ENCODE results near the gene PTPA.
"Not testable (repeated sequence)": the region's sequence is repeated elsewhere in the genome, so short reads cannot be mapped to it uniquely, and the experiment has no call there.

Gene PTPA

DNA sequence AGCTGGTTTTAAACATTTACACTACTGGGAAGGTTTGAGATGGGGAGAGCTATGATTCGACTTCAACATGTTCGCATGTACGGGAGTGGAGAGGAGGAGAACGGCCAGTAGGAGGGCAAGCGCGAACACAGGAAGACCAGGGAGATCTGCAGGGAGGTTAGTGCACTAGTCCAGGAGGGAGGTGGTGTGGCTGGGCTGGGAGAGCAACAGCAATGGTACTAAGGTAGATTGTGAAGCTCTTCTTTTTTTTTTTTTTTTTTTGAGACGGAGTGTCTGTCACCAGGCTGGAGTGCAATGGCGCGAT, 50.3 kb downstream of the PTPA start:
- DNase-seq: no peak

DNA sequence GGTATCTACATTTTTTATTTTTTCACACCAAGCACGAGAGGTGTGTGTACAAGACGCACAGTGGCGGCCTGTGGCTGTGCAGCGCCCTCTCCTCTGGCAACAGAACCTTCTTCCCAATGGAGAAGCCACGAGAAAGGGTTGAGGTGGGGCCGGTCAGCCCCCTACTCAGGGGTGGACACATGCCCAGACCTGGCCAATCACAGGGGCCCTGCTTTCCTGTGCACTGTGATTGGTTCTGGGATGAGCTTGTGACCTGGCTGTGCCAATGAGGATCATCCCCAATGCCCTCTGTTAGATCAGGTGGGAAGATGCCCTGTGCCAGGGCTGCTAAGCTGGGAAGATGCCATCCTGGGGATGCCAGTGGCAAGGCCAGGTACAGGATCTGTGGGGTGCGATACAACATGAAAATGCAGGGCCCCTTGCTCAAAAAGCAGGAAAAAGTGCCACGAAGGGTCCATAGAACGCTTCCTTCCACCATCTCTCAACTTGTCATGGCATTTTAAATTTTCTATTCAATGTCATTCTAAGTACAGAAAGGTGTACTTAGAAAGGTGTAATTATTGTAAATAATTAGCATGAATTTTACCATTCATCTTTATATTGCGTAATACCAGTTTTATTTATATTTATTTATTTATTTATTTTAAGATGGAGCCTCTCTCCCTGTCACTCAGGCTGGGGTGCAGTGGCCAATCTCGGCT, 51.4 kb downstream of the PTPA start:
- DNase-seq: no peak

GRCh38 chr9:129163198-129163670, 52.0 kb downstream of the PTPA start:
- DNase-seq: not testable (repeated sequence)

- DNase-seq: no peak
Observed at GRCh38 chr9:129163753-129164152, 52.5 kb downstream of the PTPA start.

DNA sequence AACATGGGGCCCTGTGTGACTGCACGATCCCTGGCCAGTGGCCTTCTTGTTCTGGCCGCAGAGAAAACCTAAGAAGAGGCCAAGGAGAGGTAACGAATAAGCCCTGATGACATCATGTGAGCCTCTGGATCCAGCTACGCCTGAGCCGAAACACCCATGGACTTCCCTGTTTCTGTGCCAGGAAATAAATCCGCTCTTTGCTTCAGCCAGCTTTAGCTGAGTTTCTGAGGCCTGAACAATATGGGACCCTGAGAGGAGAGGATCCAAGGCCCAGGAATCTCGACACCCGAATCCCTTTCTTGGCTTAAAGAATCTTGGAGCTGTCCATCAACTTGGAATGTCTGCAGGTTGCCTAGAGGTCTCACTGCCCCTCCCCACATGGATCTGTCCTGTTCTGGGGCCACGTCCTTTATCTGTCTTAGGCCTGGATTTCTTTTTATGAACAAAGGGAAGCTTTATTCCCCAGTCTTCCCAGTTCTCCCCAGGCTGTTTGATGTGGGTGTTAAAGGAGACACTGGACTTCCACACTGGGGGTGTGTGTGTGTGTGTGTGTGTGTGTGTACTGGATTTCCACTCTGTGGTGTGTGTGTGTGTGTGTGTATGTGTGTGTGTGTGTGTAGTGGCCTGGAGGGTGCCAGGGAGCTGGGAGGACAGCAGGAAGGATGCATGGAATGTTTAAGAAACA, 53.2 kb downstream of the PTPA start:
- DNase-seq: no peak

GRCh38 chr9:129165198-129165597, 54.0 kb downstream of the PTPA start:
- DNase-seq: no peak

GRCh38 chr9:129166623-129167557, 55.7 kb downstream of the PTPA start:
- no peak for DNase-seq

DNA sequence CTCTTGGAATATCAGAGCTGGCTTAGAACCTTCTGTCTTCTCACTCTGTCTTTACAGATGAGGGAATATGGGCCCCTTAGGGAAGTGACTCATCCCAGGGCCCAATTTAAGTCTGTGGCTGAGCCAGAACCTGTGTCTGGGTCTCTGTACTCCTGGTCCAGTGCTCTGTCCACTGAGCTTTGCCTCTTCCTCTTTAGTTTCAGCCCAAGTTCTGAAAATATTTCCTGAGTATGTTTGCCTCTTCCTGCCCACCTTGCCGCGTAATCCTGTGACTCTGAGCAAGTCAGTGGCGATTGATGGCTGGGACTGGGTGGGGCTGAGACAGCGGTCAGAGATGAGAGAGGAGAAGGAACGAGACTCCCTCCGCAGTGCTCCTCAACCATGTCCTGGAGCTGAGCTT, 59.0 kb downstream of the PTPA start:
- no peak for DNase-seq

DNA sequence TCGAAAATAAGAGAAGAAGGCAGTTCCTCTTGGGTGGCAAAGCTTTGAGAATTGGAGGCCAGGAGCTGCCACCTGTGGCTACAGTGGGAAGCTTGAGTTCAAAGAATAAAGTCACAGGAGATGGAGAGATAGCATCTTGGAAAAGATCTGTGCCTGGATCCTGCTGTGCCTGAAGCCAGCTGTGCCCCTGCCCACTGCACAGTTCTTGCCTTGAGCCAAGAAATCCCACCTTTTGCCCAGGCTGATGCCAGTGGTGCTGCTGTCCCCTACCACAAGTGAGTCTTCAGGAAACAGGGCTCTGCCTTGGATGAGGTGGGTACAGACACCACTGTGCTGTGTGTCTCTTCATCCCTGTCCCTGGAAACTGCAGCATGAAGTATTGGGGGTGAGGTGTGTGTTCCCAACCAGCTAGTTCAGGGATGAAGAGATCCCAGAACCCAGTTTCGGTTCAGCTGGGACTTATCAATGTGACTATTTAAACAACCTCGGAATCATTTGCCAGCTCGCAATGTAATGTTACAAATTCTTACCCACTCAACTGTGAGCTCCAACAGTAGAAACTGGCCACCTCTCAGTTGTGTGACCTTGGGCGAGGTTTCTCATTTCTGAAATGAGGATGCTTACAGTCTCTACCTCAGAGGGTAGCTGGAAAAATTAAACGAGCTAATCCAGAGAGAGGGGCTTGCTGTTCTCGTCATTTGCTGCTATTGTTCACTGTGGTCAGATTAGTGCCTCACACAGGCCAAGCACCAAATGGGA, 61.0 kb downstream of the PTPA start:
- no peak for DNase-seq

GRCh38 chr9:129172816-129173215, 61.6 kb downstream of the PTPA start:
- no peak for DNase-seq

- no peak for DNase-seq
Observed at GRCh38 chr9:129173296-129174101, 62.3 kb downstream of the PTPA start.

DNA sequence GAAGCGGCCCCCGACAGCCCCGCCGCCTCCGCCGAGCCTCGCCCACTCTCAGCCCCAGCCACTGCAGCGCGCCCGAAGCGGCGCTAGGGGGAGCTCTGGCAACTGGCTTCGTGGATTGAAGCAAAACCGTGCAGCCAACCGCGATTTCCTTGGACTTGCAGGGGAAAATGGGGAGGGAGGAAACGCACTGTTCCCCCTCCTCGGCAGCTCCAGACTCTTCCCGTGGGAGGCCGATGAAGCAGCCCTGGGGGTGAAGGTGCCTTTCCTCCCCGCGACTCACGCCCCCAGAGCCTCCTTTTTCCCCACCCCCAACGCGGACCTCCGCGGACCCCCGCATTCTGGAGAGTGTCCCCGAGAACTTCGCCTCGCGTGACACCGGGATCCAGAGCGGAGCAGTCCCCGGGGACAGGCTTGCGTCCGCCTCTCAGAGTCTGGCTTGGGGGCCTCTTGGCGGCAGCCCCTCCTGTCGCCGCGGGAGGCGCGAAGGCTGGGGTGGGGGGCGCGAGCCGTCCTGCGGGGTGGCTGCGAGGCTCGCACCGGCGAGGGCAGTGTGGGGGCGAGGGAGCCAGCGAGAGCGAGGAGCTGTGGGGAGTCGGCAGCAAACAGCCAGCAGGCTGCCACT, 63.0 kb downstream of the PTPA start:
- no peak for DNase-seq

DNA sequence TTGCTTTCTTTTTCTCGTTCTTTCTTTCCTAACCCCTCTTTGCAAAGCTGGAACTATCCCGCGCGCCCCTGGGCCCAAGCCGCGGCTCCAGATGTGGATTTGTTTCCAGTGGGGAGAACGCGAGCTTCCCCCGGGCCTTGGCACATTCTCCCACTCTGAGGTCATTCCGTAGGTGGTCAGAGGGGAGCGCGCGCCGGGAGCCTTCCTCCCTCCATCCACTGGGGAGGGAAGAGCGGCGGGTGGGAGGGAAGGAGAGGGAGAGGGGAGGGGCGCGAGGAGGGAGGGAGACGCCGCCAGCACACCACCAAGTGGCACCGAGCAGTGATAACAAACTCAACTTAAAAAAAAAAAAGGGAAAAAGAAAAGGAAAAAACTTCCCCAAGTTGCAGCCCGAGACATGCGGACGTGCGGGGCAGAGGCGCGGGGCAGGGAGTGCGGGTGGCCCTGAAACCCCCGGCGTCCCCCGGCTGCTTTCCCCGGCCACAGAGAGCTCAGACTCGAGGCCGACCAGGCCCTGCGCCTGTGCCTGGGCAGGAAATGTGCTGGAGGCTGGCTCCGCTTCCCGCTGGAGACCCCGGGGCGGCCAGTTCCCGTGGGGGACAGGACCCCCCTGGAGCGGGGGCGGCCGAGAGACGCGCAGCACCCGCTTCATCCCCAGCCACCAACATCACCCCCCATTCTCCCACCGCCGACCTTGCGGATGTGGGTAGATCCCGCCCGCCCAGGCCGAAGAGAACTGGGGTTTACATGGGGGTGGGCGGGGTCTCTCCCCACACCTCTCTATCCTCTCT, 63.7 kb downstream of the PTPA start:
- no peak for DNase-seq

DNA sequence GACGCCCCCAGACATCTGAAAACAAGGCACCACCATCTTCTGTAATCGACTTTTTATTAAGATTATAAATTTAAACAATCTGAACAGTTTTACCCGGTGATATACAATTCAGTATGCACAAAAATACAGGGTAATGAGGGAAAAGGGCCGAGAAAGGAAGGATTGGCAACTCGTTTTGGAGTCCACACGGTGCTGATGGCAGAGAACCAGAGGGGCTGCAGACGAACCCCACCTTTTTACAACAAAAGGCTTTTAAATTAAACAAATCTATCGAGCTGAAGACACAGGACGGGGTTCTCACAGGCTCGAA, 64.3 kb downstream of the PTPA start:
- DNase-seq: no peak

DNA sequence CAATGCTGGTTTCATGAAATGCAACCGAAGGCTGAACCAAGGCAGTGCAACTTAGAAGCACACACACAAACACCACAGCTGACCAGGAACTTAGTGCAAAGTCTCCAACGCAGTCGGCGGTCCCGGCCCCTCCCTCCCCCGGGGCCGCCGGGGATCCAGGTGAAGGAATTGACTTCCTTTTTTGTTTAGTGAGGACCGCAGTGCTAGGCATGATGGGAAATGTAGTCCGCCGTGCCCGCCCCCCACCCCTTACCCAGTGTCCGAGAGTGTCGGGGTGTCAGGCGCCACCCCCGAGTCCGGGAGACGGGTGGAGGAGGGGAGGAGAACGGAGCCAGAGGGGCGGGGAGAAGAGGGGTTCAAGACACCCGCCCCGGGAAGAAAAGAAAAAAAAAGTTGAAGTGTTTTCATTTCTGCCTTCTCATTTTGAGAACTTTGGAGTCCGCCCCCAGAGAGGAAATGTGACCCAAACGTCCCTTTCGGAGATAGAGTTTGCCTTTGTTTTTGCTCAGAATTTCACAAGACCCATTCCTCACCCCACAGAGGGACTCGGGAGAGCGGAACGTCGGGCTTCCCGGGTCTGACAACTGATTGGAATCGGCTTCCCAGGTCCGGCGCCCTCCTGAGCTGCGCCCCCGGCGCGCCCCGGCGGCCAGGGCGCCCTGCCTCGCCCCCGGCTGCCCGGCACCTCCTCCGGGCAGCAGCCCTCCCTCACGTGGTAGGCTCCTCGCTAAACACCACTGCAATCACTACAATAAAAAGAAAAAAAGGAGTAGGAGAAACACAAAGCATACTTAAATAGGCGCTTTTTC, 64.8 kb downstream of the PTPA start:
- DNase-seq: peak; percentile 37

- DNase-seq: no peak
Observed at GRCh38 chr9:129176701-129177442, 65.7 kb downstream of the PTPA start.

- DNase-seq: no peak
Observed at GRCh38 chr9:129177443-129177790, 66.2 kb downstream of the PTPA start.

DNA sequence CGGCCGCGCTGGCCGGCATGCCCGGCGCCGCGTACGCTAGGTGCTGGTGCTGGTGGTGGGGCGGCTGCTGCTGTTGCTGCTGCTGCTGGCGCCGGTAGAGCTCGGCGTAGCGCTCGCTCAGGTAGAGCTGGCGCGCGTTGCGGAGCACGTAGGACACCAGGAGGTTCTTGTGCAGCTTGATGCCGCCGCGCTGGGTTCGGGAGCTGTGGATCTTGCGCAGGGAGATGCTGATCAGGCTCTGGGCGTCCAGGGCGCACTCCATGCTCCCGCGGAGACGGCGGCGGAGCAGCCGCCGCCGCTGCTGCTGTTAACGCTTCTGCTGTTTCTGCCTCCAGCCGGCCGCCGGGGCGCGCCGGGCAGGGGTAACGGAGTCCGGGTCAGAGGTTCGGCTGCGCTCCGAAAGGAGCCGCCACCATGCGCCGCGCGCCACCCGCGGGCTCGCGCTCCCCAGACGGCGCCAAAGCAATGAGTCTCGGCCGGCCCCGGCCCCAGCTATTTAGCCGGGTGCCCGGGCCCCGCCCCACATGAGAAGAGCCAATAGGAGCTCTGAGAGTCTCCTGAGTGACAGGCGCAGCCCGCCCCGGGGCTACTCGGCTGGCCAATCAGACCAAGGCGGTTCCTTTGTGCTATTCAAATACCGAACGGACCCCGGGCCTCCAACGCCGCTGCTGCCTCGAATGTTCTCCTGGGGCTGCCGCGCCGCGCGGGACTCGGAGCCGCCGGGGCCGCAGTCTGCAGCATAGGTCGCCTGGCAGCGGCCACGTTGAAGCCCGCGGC, 66.8 kb downstream of the PTPA start, which contains the start of gene IER5L:
Gene IER5L (minus strand): TSS at position 471 of the 777 bp plus-strand sequence. CDS start 209 bp downstream, at position 262.
- peak; percentile 93 for DNase-seq
